Thyroid gland (tissue), 4 donors: ENCODE measurements around the gene ECD.

ENCODE experiments used
- POLR2A ChIP-seq, 2 donors: fragments of 450-650 bp; IDR thresholded peaks; one replicate each; pipeline ENCODE4 v1.6.1; 2017; ENCODE audit warnings: antibody characterized with exemption in 2 of 2, mild to moderate bottlenecking in 2 of 2, moderate library complexity in 1 of 2
- TF ChIP-seq, protein P1 (sequence below), 6 experiments: fragments of 200-600 bp in 3 of 6; fragments of 450-650 bp in 3 of 6; sonication (generic) in 3 of 6; IDR thresholded peaks; one replicate each; pipeline ENCODE4 v1.5.1; 2016 to 2019; ENCODE audit warnings: antibody characterized with exemption in 6 of 6, mild to moderate bottlenecking in 2 of 6, inconsistent platforms in 1 of 6, moderate library complexity in 1 of 6

DNA sequence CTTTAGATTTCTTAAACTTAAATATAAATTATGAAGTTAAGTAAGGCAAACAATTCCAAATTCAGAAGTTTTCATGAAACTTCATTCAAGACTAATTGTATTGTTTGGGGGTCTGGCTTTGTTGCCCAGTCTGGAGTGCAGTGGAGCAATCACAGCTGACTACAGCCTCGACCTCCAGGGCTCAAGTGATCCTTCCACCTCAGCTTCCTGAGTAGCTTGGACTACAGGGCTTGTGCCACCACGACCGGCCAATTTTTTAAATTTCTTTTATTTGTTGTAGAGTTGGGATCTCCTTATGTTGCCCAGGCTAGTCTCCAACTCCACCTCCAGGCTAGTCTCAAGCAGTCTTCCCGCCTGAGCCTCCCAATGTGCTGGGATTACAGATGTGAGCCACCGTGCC, 83.6 kb downstream of the ECD start:
- TF ChIP-seq, protein P1, sequence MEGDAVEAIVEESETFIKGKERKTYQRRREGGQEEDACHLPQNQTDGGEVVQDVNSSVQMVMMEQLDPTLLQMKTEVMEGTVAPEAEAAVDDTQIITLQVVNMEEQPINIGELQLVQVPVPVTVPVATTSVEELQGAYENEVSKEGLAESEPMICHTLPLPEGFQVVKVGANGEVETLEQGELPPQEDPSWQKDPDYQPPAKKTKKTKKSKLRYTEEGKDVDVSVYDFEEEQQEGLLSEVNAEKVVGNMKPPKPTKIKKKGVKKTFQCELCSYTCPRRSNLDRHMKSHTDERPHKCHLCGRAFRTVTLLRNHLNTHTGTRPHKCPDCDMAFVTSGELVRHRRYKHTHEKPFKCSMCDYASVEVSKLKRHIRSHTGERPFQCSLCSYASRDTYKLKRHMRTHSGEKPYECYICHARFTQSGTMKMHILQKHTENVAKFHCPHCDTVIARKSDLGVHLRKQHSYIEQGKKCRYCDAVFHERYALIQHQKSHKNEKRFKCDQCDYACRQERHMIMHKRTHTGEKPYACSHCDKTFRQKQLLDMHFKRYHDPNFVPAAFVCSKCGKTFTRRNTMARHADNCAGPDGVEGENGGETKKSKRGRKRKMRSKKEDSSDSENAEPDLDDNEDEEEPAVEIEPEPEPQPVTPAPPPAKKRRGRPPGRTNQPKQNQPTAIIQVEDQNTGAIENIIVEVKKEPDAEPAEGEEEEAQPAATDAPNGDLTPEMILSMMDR (IDR thresholded peaks at IDR 0.05): no peak
- no peak for TF ChIP-seq POLR2A (IDR thresholded peaks at IDR 0.05)
